Osteocyte (in vitro differentiated cells): ENCODE results near the gene NUP205. TPM values are rescaled to one million over a fixed set of nuclear protein-coding genes. Genes with fewer than 3 reads are reported as not detected.

Experiments used
- DNase-seq: peaks from one replicate; pipeline ENCODE4 v3.0.0; 2021; ENCODE audit warnings: mixed read lengths; ENCODE audit not compliant: unreplicated experiment; ENCODE audit errors: extremely low spot score
- H3K27ac Mint-ChIP-seq: one replicate; pipeline ENCODE4 v1.8.0; 2021; ENCODE audit warnings: mild to moderate bottlenecking, mixed read lengths; ENCODE audit not compliant: unreplicated experiment
- H3K27me3 Mint-ChIP-seq: one replicate; pipeline ENCODE4 v1.8.0; 2021; ENCODE audit warnings: mixed read lengths; ENCODE audit not compliant: unreplicated experiment
- H3K36me3 Mint-ChIP-seq: one replicate; pipeline ENCODE4 v1.8.0; 2021; ENCODE audit warnings: mixed read lengths; ENCODE audit not compliant: unreplicated experiment
- H3K4me1 Mint-ChIP-seq: one replicate; pipeline ENCODE4 v1.8.0; 2021; ENCODE audit warnings: mixed read lengths; ENCODE audit not compliant: unreplicated experiment
- H3K4me3 Mint-ChIP-seq: one replicate; pipeline ENCODE4 v1.8.0; 2021; ENCODE audit warnings: mild to moderate bottlenecking, moderate library complexity, mixed read lengths; ENCODE audit not compliant: unreplicated experiment
- H3K9me3 Mint-ChIP-seq: one replicate; pipeline ENCODE4 v1.8.0; 2021; ENCODE audit warnings: mixed read lengths; ENCODE audit not compliant: unreplicated experiment
- CTCF ChIP-seq: fragments of 200-600 bp; sonication (generic); IDR thresholded peaks from 2 replicates; pipeline ENCODE4 v1.5.0; 2021; ENCODE audit warnings: antibody characterized with exemption, mild to moderate bottlenecking, moderate library complexity
- total RNA-seq: library from RNA; stranded (reverse); gene quantifications from 2 replicates; pipeline ENCODE4 v1.2.1, GENCODE V29; 2021

Gene NUP205
- total RNA-seq, 1 donor from 2014 or later, result 31.0 TPM

- peak overlapping the region; percentile 76 for H3K27ac Mint-ChIP-seq
These were observed 112.1 kb downstream of the NUP205 start for GRCh38 chr7:135669774-135670173.

GRCh38 chr7:135670179-135670578, 112.5 kb downstream of the NUP205 start:
- Mint-ChIP-seq H3K36me3 (peaks cover 10% of the 10 kb centered on the region), H3K27ac (peak overlapping the region; percentile 76), H3K4me3 (no peak overlapping the region)

More at GRCh38 chr7:135669774-135670173, 112.1 kb downstream of the NUP205 start:
- Mint-ChIP-seq H3K36me3 (peaks cover 9% of the 10 kb centered on the region), H3K9me3 (no peaks in the 10 kb centered on the region), H3K4me3 (no peak overlapping the region), H3K27me3 (no peaks in the 10 kb centered on the region), H3K4me1 (peaks cover 45% of the 10 kb centered on the region)
- TF ChIP-seq CTCF, result no peak
- no peak for DNase-seq

GRCh38 chr7:135672560-135673359, 115.0 kb downstream of the NUP205 start:
- Mint-ChIP-seq H3K36me3 (peaks cover 16% of the 10 kb centered on the region), H3K9me3 (no peaks in the 10 kb centered on the region), H3K27ac (peak overlapping the region; percentile 52), H3K4me1 (peaks cover 41% of the 10 kb centered on the region), H3K27me3 (no peaks in the 10 kb centered on the region), H3K4me3 (no peak overlapping the region)
- TF ChIP-seq CTCF, result peak; percentile 88
- no peak for DNase-seq

More at GRCh38 chr7:135670179-135670578, 112.5 kb downstream of the NUP205 start:
- peaks cover 42% of the 10 kb centered on the region for H3K4me1 Mint-ChIP-seq
- no peaks in the 10 kb centered on the region for H3K27me3 Mint-ChIP-seq
- no peaks in the 10 kb centered on the region for H3K9me3 Mint-ChIP-seq
- no peak for DNase-seq
- no peak for TF ChIP-seq CTCF

GRCh38 chr7:135673360-135673706, 115.6 kb downstream of the NUP205 start:
- H3K36me3 Mint-ChIP-seq, result peaks cover 19% of the 10 kb centered on the region
- no peaks in the 10 kb centered on the region for H3K9me3 Mint-ChIP-seq
- peak overlapping the region; percentile 4 for H3K27ac Mint-ChIP-seq
- H3K4me1 Mint-ChIP-seq, result peaks cover 41% of the 10 kb centered on the region
- H3K4me3 Mint-ChIP-seq, result no peak overlapping the region
- no peak for DNase-seq
- no peaks in the 10 kb centered on the region for H3K27me3 Mint-ChIP-seq
- no peak for TF ChIP-seq CTCF
